A549 (cell line): ENCODE measurements around the gene CYSRT1. TPM values are rescaled to one million over a fixed set of nuclear protein-coding genes. Genes with fewer than 3 reads are reported as not detected.

Source experiments
- ATAC-seq, 2 experiments: fragments of 200-7000 bp in 1 of 2; fragments of >200 bp in 1 of 2; cut with Nextera tagmentation in 1 of 2; cut with Tn5 transposase in 1 of 2; 3 replicates each; pipeline versions ENCODE4 v1.8.0 to v1.9.1; 2018 to 2020; ENCODE audit warnings: mild to moderate bottlenecking in 1 of 2, moderate library complexity in 1 of 2
- CTCF ChIA-PET: fragments of 300-600 bp; sonication (Branson Sonifier 250); formaldehyde crosslinking; extraction: SDS; loops from one replicate; lab custom pipeline; 2021; ENCODE audit warnings: antibody characterized with exemption, inconsistent platforms; lab: Yijun Ruan, JAX
- POLR2A ChIA-PET: fragments of 350-600 bp; formaldehyde crosslinking; extraction: SDS; loops from one replicate; lab custom pipeline; 2021; ENCODE audit warnings: antibody characterized with exemption, inconsistent platforms; lab: Yijun Ruan, JAX
- DNase-seq, 2 experiments: peaks; one replicate each; pipeline versions ENCODE4 v3.0.0 to v3.0.0-alpha.2; 2011 to 2016; ENCODE audit warnings: low read depth in 1 of 2, low spot score in 1 of 2
- FAIRE-seq: peaks from 2 replicates; lab custom pipeline; 2011; peaks lifted over from hg19 to GRCh38; lab: Jason Lieb, UNC
- H3K27ac ChIP-seq, 2 experiments: fragments of >200 bp; sonication (Bioruptor Twin); formaldehyde crosslinking; 3 replicates each; pipeline ENCODE4 v1.5.1; 2016 to 2017
- H3K4me1 ChIP-seq: fragments of >200 bp; sonication (Bioruptor Twin); formaldehyde crosslinking; 3 replicates; pipeline ENCODE4 v1.6.1; 2016
- H3K4me2 ChIP-seq: fragments of >200 bp; sonication (Bioruptor Twin); formaldehyde crosslinking; 3 replicates; pipeline ENCODE4 v1.6.1; 2016
- H3K4me3 ChIP-seq: fragments of >200 bp; sonication (Bioruptor Twin); formaldehyde crosslinking; 3 replicates; pipeline ENCODE4 v1.5.1; 2016
- H3K9me3 ChIP-seq: fragments of >200 bp; sonication (Bioruptor Twin); formaldehyde crosslinking; 3 replicates; pipeline ENCODE4 v1.6.1; 2016
- BHLHE40 ChIP-seq: IDR thresholded peaks from 2 replicates; pipeline ENCODE4 v1.6.1; 2012; ENCODE audit warnings: low read depth, low read length, inconsistent platforms
- CHD4 ChIP-seq: fragments of 200-600 bp; sonication (generic); IDR thresholded peaks from 2 replicates; pipeline ENCODE4 v1.6.1; 2016; ENCODE audit warnings: antibody characterized with exemption, mild to moderate bottlenecking, borderline replicate concordance
- FOXS1 ChIP-seq: fragments of 250-450 bp; sonication (Bioruptor Pico); IDR thresholded peaks from 2 replicates; pipeline ENCODE4 v1.5.0; 2020; ENCODE audit warnings: mild to moderate bottlenecking, moderate library complexity
- HOXB13 ChIP-seq: fragments of 250-450 bp; sonication (Bioruptor Pico); IDR thresholded peaks from 2 replicates; pipeline ENCODE4 v1.5.0; 2020; ENCODE audit warnings: low read depth, mild to moderate bottlenecking, moderate library complexity
- KDM5A ChIP-seq: fragments of 200-600 bp; sonication (generic); IDR thresholded peaks from 2 replicates; pipeline ENCODE4 v1.6.1; 2016; ENCODE audit warnings: antibody characterized with exemption, mild to moderate bottlenecking
- MAFK ChIP-seq: fragments of 450-650 bp; IDR thresholded peaks from 2 replicates; pipeline ENCODE4 v1.6.1; 2014; ENCODE audit not compliant: partially characterized antibody
- MAZ ChIP-seq: fragments of 150-350 bp; IDR thresholded peaks from 2 replicates; pipeline ENCODE4 v1.6.1; 2014; ENCODE audit warnings: antibody characterized with exemption, low read depth, low read length, borderline replicate concordance
- PHF8 ChIP-seq: fragments of 200-600 bp; sonication (generic); IDR thresholded peaks from 2 replicates; pipeline ENCODE4 v1.6.1; 2016; ENCODE audit warnings: low read depth, mild to moderate bottlenecking, antibody characterized with exemption, moderate library complexity, borderline replicate concordance
- POLR2AphosphoS2 ChIP-seq: conservative IDR thresholded peaks from 2 replicates; pipeline ENCODE4 v1.6.1; 2012; ENCODE audit warnings: low read length, improper control_type of control experiment, inconsistent platforms
- SMC3 ChIP-seq: fragments of >200 bp; sonication (Bioruptor Twin); formaldehyde crosslinking; IDR thresholded peaks from 3 replicates; pipeline ENCODE4 v1.6.1; 2018; ENCODE audit warnings: inconsistent platforms
- SREBF2 ChIP-seq: fragments of 450-650 bp; IDR thresholded peaks from 2 replicates; pipeline ENCODE4 v1.6.1; 2014; ENCODE audit warnings: mild to moderate bottlenecking, moderate library complexity
- ZC3H11A ChIP-seq: fragments of 450-650 bp; IDR thresholded peaks from 2 replicates; pipeline ENCODE4 v1.6.1; 2014; ENCODE audit warnings: antibody characterized with exemption, mild to moderate bottlenecking
- WGBS: methylation state at CpG from one replicate; pipeline ENCODE4 v1.1.6; 2017; ENCODE audit errors: missing lambda C conversion rate; 5-methylcytosine and 5-hydroxymethylcytosine counted together
- polyA plus RNA-seq, 4 experiments: library from polyadenylated mRNA; depleted of rRNA in 3 of 4; stranded (reverse); fragments of >200 nt; fragmentation: RNase III in 1 of 4; extraction: RNeasy Plus Mini Kit Qiagen cat#74134 plus additional on column Dnase treatment in 1 of 4; gene quantifications; 2 replicates in 3 of 4; 3 replicates in 1 of 4; pipeline ENCODE4 v1.2.3, GENCODE V29; 2011 to 2017
- TF ChIP-seq, protein P1 (sequence below): fragments of >200 bp; sonication (Bioruptor Twin); formaldehyde crosslinking; IDR thresholded peaks from 3 replicates; pipeline ENCODE4 v1.5.1; 2016
- TF ChIP-seq, protein P2 (sequence below): fragments of 250-450 bp; sonication (Bioruptor Pico); IDR thresholded peaks from 2 replicates; pipeline ENCODE4 v1.5.0; 2021; ENCODE audit warnings: mild to moderate bottlenecking, moderate library complexity, borderline replicate concordance
- TF ChIP-seq, protein P3 (sequence below): IDR thresholded peaks from 2 replicates; pipeline ENCODE4 v1.6.1; 2012

Gene CYSRT1
- polyA plus RNA-seq, 2 of the 4 experiments (the other 2 are of a cell fraction) = 0.30 to 0.81 TPM

DNA sequence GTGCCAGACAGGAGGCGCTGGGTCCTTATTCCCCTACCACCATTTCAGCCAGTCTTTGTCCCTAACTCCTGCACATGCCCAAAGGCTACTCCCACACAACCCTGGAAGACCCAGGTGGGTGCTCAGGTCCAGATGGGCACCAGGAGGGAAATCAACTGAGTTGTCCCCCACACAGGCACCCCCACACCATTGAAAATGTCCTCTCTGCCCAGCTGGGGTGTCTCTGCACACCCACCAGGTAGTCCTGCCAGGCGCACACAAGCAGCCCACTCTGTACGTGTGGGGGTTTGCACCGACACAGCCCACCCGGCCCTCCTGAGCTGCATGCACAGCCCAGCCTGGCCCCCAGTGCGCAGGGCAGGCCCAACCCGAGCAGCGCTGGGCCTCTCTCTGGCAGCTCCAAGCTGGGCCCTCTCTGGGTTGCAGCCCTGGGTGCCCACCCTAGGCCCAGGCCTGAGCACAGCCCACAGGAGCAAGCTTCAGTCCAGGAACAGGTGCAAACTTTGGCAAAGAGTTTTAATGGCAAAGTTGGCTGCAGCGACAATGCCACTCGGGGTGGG, 5.1 kb upstream of the CYSRT1 start:
- H3K4me3 ChIP-seq = no peak overlapping the region
- ATAC-seq (no peak), FAIRE-seq (no peak), DNase-seq (no peak)
- 96% methylated on average over 7 of the region's 10 CpGs for WGBS
- ChIA-PET POLR2A (interaction anchor here (1.6 kb wide), 1 partner anchor 21 kb away, joined by 6 read pairs; the partner anchor contains the start of gene TUBB4B), CTCF (interaction anchor here (1.4 to 9.9 kb wide), 6 partner anchors 10 to 171 kb away, joined by 4 to 113 read pairs (median 11); partner anchors contain the start of gene TUBB4B)
- H3K4me1 ChIP-seq = peaks cover 46% of the 10 kb centered on the region
- no peaks in the 10 kb centered on the region for H3K9me3 ChIP-seq
- no peak for TF ChIP-seq MAZ
- TF ChIP-seq POLR2AphosphoS2 = 0 out of 2 replicates have a peak, but pooled peaks have one; percentile 40
- no peak overlapping the region for H3K4me2 ChIP-seq
- H3K27ac ChIP-seq = no peak overlapping the region

DNA sequence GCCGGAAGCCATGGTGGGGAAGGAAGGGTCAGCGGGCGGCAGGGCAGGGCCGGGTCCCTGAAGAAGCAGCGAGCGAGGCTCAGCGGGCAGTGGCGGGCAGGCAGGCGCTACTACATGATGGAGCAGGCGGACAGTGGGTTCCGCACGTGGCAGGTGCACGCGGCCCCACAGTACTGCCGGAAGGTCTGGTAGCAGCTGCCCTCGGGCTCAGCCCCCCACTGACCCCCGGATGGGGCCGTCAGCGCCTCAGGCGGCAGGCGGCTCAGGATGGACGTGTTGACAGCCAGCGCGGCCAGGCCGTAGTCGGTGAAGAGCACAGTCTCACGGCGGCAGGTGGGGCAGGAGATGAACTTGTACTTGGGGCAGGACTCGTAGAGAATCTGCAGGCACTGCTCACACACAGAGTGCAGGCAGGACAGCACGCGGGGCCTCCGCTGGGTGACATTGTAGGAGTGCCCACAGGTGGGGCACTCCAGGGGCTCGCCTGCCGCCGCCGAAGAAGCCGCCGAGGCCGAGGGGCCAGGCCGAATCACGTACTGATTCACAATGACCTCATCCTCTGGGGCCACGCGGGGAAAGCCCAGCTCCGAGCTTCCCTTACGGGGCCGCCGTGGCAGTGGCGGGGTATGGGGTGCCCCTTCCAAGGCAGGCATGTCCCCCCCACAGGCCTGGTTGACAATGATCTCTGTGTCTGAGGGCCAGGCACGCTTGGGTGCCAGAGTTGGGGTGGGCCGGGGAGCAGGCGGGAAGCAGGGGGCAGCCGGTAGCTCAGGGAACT, 4.5 kb upstream of the CYSRT1 start:
- 96% methylated on average over 41 of the region's 52 CpGs for WGBS
- no peak for FAIRE-seq
- TF ChIP-seq PHF8 (no peak), BHLHE40 (no peak), CHD4 (no peak), KDM5A (no peak), SMC3 (no peak), MAFK (no peak), ZC3H11A (no peak), FOXS1 (CRISPR knock-in tag) (no peak)
- TF ChIP-seq, protein P1, sequence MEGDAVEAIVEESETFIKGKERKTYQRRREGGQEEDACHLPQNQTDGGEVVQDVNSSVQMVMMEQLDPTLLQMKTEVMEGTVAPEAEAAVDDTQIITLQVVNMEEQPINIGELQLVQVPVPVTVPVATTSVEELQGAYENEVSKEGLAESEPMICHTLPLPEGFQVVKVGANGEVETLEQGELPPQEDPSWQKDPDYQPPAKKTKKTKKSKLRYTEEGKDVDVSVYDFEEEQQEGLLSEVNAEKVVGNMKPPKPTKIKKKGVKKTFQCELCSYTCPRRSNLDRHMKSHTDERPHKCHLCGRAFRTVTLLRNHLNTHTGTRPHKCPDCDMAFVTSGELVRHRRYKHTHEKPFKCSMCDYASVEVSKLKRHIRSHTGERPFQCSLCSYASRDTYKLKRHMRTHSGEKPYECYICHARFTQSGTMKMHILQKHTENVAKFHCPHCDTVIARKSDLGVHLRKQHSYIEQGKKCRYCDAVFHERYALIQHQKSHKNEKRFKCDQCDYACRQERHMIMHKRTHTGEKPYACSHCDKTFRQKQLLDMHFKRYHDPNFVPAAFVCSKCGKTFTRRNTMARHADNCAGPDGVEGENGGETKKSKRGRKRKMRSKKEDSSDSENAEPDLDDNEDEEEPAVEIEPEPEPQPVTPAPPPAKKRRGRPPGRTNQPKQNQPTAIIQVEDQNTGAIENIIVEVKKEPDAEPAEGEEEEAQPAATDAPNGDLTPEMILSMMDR = no peak
- CTCF ChIA-PET = interaction anchor here (2.3 to 9.9 kb wide), 4 partner anchors 16 to 100 kb away, joined by 9 to 113 read pairs (median 42); partner anchors contain the start of gene TUBB4B
- Histone ChIP-seq H3K4me2 (no peak overlapping the region), H3K9me3 (no peaks in the 10 kb centered on the region), H3K4me3 (no peak overlapping the region), H3K27ac (no peak overlapping the region), H3K4me1 (peaks cover 52% of the 10 kb centered on the region)
- no peak for DNase-seq
- POLR2A ChIA-PET = interaction anchor here (1.4 kb wide), 1 partner anchor 20 kb away, joined by 4 read pairs; no protein-coding TSS in a partner anchor
- ATAC-seq = no peak

DNA sequence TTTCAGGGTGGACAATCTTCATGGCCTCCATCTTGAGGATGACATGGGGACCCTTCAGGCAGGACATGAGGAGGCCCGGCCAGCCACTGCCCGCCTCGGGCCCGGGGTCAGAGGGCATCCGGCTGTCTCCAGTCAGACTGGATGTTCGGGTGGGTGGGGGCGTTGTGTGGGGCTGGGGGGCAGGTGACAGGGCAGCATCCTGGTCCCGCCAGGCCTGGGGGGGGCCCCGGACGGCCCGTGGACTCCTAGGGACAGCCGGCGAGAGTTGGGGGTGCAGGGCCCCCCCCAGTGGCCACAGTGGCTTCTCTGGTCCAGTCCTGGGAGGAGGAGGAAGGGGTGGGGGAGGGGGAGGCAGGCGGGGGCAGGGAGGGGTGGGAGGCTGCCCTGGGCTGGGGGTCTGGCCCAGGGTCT, 3.9 kb upstream of the CYSRT1 start:
- TF ChIP-seq, protein P2, sequence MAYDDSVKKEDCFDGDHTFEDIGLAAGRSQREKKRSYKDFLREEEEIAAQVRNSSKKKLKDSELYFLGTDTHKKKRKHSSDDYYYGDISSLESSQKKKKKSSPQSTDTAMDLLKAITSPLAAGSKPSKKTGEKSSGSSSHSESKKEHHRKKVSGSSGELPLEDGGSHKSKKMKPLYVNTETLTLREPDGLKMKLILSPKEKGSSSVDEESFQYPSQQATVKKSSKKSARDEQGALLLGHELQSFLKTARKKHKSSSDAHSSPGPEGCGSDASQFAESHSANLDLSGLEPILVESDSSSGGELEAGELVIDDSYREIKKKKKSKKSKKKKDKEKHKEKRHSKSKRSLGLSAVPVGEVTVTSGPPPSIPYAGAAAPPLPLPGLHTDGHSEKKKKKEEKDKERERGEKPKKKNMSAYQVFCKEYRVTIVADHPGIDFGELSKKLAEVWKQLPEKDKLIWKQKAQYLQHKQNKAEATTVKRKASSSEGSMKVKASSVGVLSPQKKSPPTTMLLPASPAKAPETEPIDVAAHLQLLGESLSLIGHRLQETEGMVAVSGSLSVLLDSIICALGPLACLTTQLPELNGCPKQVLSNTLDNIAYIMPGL (CRISPR knock-in tag) = no peak
- TF ChIP-seq SREBF2 (no peak), HOXB13 (CRISPR knock-in tag) (no peak)
- TF ChIP-seq, protein P3, sequence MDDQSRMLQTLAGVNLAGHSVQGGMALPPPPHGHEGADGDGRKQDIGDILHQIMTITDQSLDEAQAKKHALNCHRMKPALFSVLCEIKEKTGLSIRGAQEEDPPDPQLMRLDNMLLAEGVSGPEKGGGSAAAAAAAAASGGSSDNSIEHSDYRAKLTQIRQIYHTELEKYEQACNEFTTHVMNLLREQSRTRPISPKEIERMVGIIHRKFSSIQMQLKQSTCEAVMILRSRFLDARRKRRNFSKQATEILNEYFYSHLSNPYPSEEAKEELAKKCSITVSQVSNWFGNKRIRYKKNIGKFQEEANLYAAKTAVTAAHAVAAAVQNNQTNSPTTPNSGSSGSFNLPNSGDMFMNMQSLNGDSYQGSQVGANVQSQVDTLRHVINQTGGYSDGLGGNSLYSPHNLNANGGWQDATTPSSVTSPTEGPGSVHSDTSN = no peak
- ChIA-PET CTCF (interaction anchor here (9.0 to 9.9 kb wide), 2 partner anchors 16 to 101 kb away, joined by 71 to 113 read pairs; partner anchors contain the start of gene TUBB4B), POLR2A (interaction anchor here (1.4 kb wide), 1 partner anchor 19 kb away, joined by 4 read pairs; no protein-coding TSS in a partner anchor)
- FAIRE-seq (no peak), DNase-seq (no peak), ATAC-seq (no peak)
- Histone ChIP-seq H3K4me1 (peaks cover 58% of the 10 kb centered on the region), H3K27ac (peak overlapping the region in 1 of 2 experiments; percentile 89; a peak in 3 of 6 replicates), H3K4me2 (peak overlapping the region; percentile 82; the same call in 2 of the 3 replicates), H3K4me3 (no peak overlapping the region), H3K9me3 (no peaks in the 10 kb centered on the region)
- 96% methylated on average over 5 of the region's 14 CpGs for WGBS
